A549 (cell line): Measurements from ENCODE around the gene OR51L1. TPM values are rescaled to one million over a fixed set of nuclear protein-coding genes. Genes with fewer than 3 reads are reported as not detected.

Source experiments
- ATAC-seq, 2 experiments: fragments of 200-7000 bp in 1 of 2; fragments of >200 bp in 1 of 2; cut with Nextera tagmentation in 1 of 2; cut with Tn5 transposase in 1 of 2; 3 replicates each; pipeline versions ENCODE4 v1.8.0 to v1.9.1; 2018 to 2020; ENCODE audit warnings: mild to moderate bottlenecking in 1 of 2, moderate library complexity in 1 of 2
- CTCF ChIA-PET: fragments of 300-600 bp; sonication (Branson Sonifier 250); formaldehyde crosslinking; extraction: SDS; loops from one replicate; lab custom pipeline; 2021; ENCODE audit warnings: antibody characterized with exemption, inconsistent platforms; lab: Yijun Ruan, JAX
- POLR2A ChIA-PET: fragments of 350-600 bp; formaldehyde crosslinking; extraction: SDS; loops from one replicate; lab custom pipeline; 2021; ENCODE audit warnings: antibody characterized with exemption, inconsistent platforms; lab: Yijun Ruan, JAX
- DNase-seq, 2 experiments: peaks; one replicate each; pipeline versions ENCODE4 v3.0.0 to v3.0.0-alpha.2; 2011 to 2016; ENCODE audit warnings: low read depth in 1 of 2, low spot score in 1 of 2
- FAIRE-seq: peaks from 2 replicates; lab custom pipeline; 2011; peaks lifted over from hg19 to GRCh38; lab: Jason Lieb, UNC
- H3K27ac ChIP-seq, 2 experiments: fragments of >200 bp; sonication (Bioruptor Twin); formaldehyde crosslinking; 3 replicates each; pipeline ENCODE4 v1.5.1; 2016 to 2017
- H3K4me1 ChIP-seq: fragments of >200 bp; sonication (Bioruptor Twin); formaldehyde crosslinking; 3 replicates; pipeline ENCODE4 v1.6.1; 2016
- H3K4me2 ChIP-seq: fragments of >200 bp; sonication (Bioruptor Twin); formaldehyde crosslinking; 3 replicates; pipeline ENCODE4 v1.6.1; 2016
- H3K4me3 ChIP-seq: fragments of >200 bp; sonication (Bioruptor Twin); formaldehyde crosslinking; 3 replicates; pipeline ENCODE4 v1.5.1; 2016
- H3K9me3 ChIP-seq: fragments of >200 bp; sonication (Bioruptor Twin); formaldehyde crosslinking; 3 replicates; pipeline ENCODE4 v1.6.1; 2016
- BHLHE40 ChIP-seq: IDR thresholded peaks from 2 replicates; pipeline ENCODE4 v1.6.1; 2012; ENCODE audit warnings: low read depth, low read length, inconsistent platforms
- CBX2 ChIP-seq: fragments of 200-600 bp; sonication (generic); IDR thresholded peaks from 2 replicates; pipeline ENCODE4 v1.6.1; 2016; ENCODE audit warnings: low read depth, mild to moderate bottlenecking, borderline replicate concordance
- CBX8 ChIP-seq: fragments of 200-600 bp; sonication (generic); IDR thresholded peaks from 2 replicates; pipeline ENCODE4 v1.6.1; 2016
- CHD2 ChIP-seq: fragments of 150-350 bp; IDR thresholded peaks from 2 replicates; pipeline ENCODE4 v1.6.1; 2014; ENCODE audit warnings: low read length; ENCODE audit not compliant: partially characterized antibody
- CHD4 ChIP-seq: fragments of 200-600 bp; sonication (generic); IDR thresholded peaks from 2 replicates; pipeline ENCODE4 v1.6.1; 2016; ENCODE audit warnings: antibody characterized with exemption, mild to moderate bottlenecking, borderline replicate concordance
- ESRRA ChIP-seq: fragments of 150-350 bp; IDR thresholded peaks from 2 replicates; pipeline ENCODE4 v1.6.1; 2014; ENCODE audit warnings: mild to moderate bottlenecking, low read length, borderline replicate concordance
- FOSB ChIP-seq: fragments of 250-450 bp; sonication (Bioruptor Pico); IDR thresholded peaks from 2 replicates; pipeline ENCODE4 v1.5.0; 2020; ENCODE audit warnings: mild to moderate bottlenecking, moderate library complexity
- FOSL2 ChIP-seq, 2 experiments: fragments of 450-650 bp in 1 of 2; fragments of >200 bp in 1 of 2; sonication (Bioruptor Twin) in 1 of 2; formaldehyde crosslinking; IDR thresholded peaks; 2 replicates each; pipeline versions ENCODE4 v1.5.0 to v1.6.1; 2016 to 2020; ENCODE audit warnings: mild to moderate bottlenecking in 1 of 2, moderate library complexity in 1 of 2
- FOXS1 ChIP-seq: fragments of 250-450 bp; sonication (Bioruptor Pico); IDR thresholded peaks from 2 replicates; pipeline ENCODE4 v1.5.0; 2020; ENCODE audit warnings: mild to moderate bottlenecking, moderate library complexity
- HEYL ChIP-seq: fragments of 250-450 bp; sonication (Bioruptor Pico); IDR thresholded peaks from 2 replicates; pipeline ENCODE4 v1.8.0; 2021; ENCODE audit warnings: mild to moderate bottlenecking, moderate library complexity
- MAFK ChIP-seq: fragments of 450-650 bp; IDR thresholded peaks from 2 replicates; pipeline ENCODE4 v1.6.1; 2014; ENCODE audit not compliant: partially characterized antibody
- MAZ ChIP-seq: fragments of 150-350 bp; IDR thresholded peaks from 2 replicates; pipeline ENCODE4 v1.6.1; 2014; ENCODE audit warnings: antibody characterized with exemption, low read depth, low read length, borderline replicate concordance
- MYC ChIP-seq: IDR thresholded peaks from 2 replicates; pipeline ENCODE4 v1.6.1; 2012; ENCODE audit warnings: mild to moderate bottlenecking, inconsistent platforms, low read length, improper control_type of control experiment, borderline replicate concordance
- NFE2L2 ChIP-seq: fragments of 150-350 bp; conservative IDR thresholded peaks from 2 replicates; pipeline ENCODE4 v1.6.1; 2014; ENCODE audit warnings: low read length
- PBX3 ChIP-seq: IDR thresholded peaks from 2 replicates; pipeline ENCODE4 v1.6.1; 2012
- POLR2AphosphoS2 ChIP-seq: conservative IDR thresholded peaks from 2 replicates; pipeline ENCODE4 v1.6.1; 2012; ENCODE audit warnings: low read length, improper control_type of control experiment, inconsistent platforms
- RARB ChIP-seq: fragments of 250-450 bp; sonication (Bioruptor Pico); IDR thresholded peaks from 2 replicates; pipeline ENCODE4 v1.8.0; 2021; ENCODE audit warnings: mild to moderate bottlenecking, moderate library complexity
- RCOR1 ChIP-seq: fragments of 150-350 bp; IDR thresholded peaks from 2 replicates; pipeline ENCODE4 v1.6.1; 2014; ENCODE audit warnings: antibody characterized with exemption, low read length, low read depth
- RFX5 ChIP-seq: fragments of 450-650 bp; IDR thresholded peaks from 2 replicates; pipeline ENCODE4 v1.7.1; 2014; ENCODE audit warnings: antibody characterized with exemption, mild to moderate bottlenecking, moderate library complexity
- RNF2 ChIP-seq: fragments of 200-600 bp; sonication (generic); IDR thresholded peaks from 2 replicates; pipeline ENCODE4 v1.6.1; 2016; ENCODE audit warnings: low read depth, mild to moderate bottlenecking, antibody characterized with exemption, moderate library complexity, borderline replicate concordance
- SMC3 ChIP-seq: fragments of >200 bp; sonication (Bioruptor Twin); formaldehyde crosslinking; IDR thresholded peaks from 3 replicates; pipeline ENCODE4 v1.6.1; 2018; ENCODE audit warnings: inconsistent platforms
- SREBF2 ChIP-seq: fragments of 450-650 bp; IDR thresholded peaks from 2 replicates; pipeline ENCODE4 v1.6.1; 2014; ENCODE audit warnings: mild to moderate bottlenecking, moderate library complexity
- TFCP2L1 ChIP-seq: fragments of 250-450 bp; sonication (Bioruptor Pico); IDR thresholded peaks from 2 replicates; pipeline ENCODE4 v1.5.0; 2021; ENCODE audit warnings: mild to moderate bottlenecking
- TP53 ChIP-seq: fragments of 250-450 bp; sonication (Bioruptor Pico); IDR thresholded peaks from 2 replicates; pipeline ENCODE4 v1.5.0; 2021; ENCODE audit warnings: mild to moderate bottlenecking, moderate library complexity
- ZFP36 ChIP-seq: fragments of 450-650 bp; IDR thresholded peaks from 2 replicates; pipeline ENCODE4 v1.6.1; 2014; ENCODE audit warnings: borderline replicate concordance; ENCODE audit not compliant: partially characterized antibody
- WGBS: methylation state at CpG from one replicate; pipeline ENCODE4 v1.1.6; 2017; ENCODE audit errors: missing lambda C conversion rate; 5-methylcytosine and 5-hydroxymethylcytosine counted together
- polyA plus RNA-seq, 4 experiments: library from polyadenylated mRNA; depleted of rRNA in 3 of 4; stranded (reverse); fragments of >200 nt; fragmentation: RNase III in 1 of 4; extraction: RNeasy Plus Mini Kit Qiagen cat#74134 plus additional on column Dnase treatment in 1 of 4; gene quantifications; 2 replicates in 3 of 4; 3 replicates in 1 of 4; pipeline ENCODE4 v1.2.3, GENCODE V29; 2011 to 2017
- TF ChIP-seq, protein P1 (sequence below): fragments of 450-650 bp; IDR thresholded peaks from 2 replicates; pipeline ENCODE4 v1.6.1; 2014; ENCODE audit warnings: antibody characterized with exemption
- TF ChIP-seq, protein P2 (sequence below): fragments of 150-350 bp; IDR thresholded peaks from 2 replicates; pipeline ENCODE4 v1.6.1; 2014; ENCODE audit warnings: low read depth, mild to moderate bottlenecking, low read length
- TF ChIP-seq, protein P3 (sequence below): fragments of 250-450 bp; sonication (Bioruptor Pico); IDR thresholded peaks from 2 replicates; pipeline ENCODE4 v1.5.0; 2021; ENCODE audit warnings: mild to moderate bottlenecking, moderate library complexity, borderline replicate concordance
- TF ChIP-seq, protein P4 (sequence below): fragments of >200 bp; sonication (Bioruptor Twin); formaldehyde crosslinking; IDR thresholded peaks from 3 replicates; pipeline ENCODE4 v1.6.1; 2016

OR51L1 gene
- polyA plus RNA-seq, 2 of the 4 experiments (the other 2 are of a cell fraction), result not detected

GRCh38 chr11:5021996-5022395 is 27.3 kb downstream of the OR51L1 start:
- CTCF ChIA-PET, result no interaction called here

DNA sequence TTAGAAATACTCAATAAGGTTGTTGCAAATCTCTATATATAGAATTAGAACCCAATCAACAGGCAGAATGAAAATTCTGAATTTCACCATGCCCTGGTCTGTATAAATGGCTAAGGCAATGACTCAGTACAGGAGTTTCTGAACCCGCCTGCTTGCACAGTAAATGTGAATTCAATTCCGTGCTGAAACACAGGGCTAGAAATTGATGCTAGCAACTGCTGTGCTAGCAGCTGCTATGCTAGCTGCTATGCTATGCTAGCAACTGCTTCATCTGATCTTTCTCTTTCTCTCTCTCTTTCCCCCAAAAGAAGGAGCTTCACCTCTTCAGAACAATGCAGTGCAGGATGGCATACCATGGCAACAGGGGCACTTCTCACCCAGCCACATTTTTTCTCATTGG is 42.0 kb downstream of the OR51L1 start:
- TF ChIP-seq SMC3 (no peak), RARB (no peak), CHD4 (no peak), CBX2 (no peak), CBX8 (no peak), FOXS1 (no peak), SREBF2 (no peak), TP53 (CRISPR knock-in tag) (no peak), NFE2L2 (no peak), RNF2 (no peak), ZFP36 (no peak), HEYL (CRISPR knock-in tag) (no peak), CHD2 (no peak), FOSL2 (IDR thresholded peaks at IDR 0.05) (no peak), FOSL2 (CRISPR knock-in tag; IDR thresholded peaks at IDR 0.05) (no peak), MAZ (no peak), RFX5 (no peak), FOSB (CRISPR knock-in tag) (no peak)
- TF ChIP-seq, protein P1, sequence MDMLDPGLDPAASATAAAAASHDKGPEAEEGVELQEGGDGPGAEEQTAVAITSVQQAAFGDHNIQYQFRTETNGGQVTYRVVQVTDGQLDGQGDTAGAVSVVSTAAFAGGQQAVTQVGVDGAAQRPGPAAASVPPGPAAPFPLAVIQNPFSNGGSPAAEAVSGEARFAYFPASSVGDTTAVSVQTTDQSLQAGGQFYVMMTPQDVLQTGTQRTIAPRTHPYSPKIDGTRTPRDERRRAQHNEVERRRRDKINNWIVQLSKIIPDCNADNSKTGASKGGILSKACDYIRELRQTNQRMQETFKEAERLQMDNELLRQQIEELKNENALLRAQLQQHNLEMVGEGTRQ, result no peak
- FAIRE-seq, result no peak
- ATAC-seq, result no peak
- no peak overlapping the region for H3K27ac ChIP-seq
- H3K4me1 ChIP-seq, result no peaks in the 10 kb centered on the region
- POLR2A ChIA-PET, result no interaction called here
- H3K9me3 ChIP-seq, result no peaks in the 10 kb centered on the region
- CTCF ChIA-PET, result no interaction called here
- WGBS, result 28% methylated on average over 2 of the region's 2 CpGs
- DNase-seq, result no peak
- H3K4me3 ChIP-seq, result no peak overlapping the region
- no peak overlapping the region for H3K4me2 ChIP-seq

More at GRCh38 chr11:5021996-5022395, 27.3 kb downstream of the OR51L1 start:
- WGBS, result 40% methylated on average over 2 of the region's 2 CpGs
- H3K4me2 ChIP-seq, result no peak overlapping the region
- DNase-seq (no peak), FAIRE-seq (no peak), ATAC-seq (no peak)
- no peak overlapping the region for H3K4me3 ChIP-seq
- no peaks in the 10 kb centered on the region for H3K9me3 ChIP-seq
- TF ChIP-seq CBX8 (no peak), TFCP2L1 (CRISPR knock-in tag) (no peak), MAFK (no peak), ESRRA (no peak), MYC (no peak), RFX5 (no peak), PBX3 (no peak), RCOR1 (no peak), TP53 (CRISPR knock-in tag) (no peak), BHLHE40 (no peak), CBX2 (no peak), NFE2L2 (no peak), SREBF2 (no peak), FOXS1 (no peak), RARB (no peak), POLR2AphosphoS2 (no peak)
- TF ChIP-seq, protein P2, sequence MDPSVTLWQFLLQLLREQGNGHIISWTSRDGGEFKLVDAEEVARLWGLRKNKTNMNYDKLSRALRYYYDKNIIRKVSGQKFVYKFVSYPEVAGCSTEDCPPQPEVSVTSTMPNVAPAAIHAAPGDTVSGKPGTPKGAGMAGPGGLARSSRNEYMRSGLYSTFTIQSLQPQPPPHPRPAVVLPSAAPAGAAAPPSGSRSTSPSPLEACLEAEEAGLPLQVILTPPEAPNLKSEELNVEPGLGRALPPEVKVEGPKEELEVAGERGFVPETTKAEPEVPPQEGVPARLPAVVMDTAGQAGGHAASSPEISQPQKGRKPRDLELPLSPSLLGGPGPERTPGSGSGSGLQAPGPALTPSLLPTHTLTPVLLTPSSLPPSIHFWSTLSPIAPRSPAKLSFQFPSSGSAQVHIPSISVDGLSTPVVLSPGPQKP, result no peak
- TF ChIP-seq, protein P3, sequence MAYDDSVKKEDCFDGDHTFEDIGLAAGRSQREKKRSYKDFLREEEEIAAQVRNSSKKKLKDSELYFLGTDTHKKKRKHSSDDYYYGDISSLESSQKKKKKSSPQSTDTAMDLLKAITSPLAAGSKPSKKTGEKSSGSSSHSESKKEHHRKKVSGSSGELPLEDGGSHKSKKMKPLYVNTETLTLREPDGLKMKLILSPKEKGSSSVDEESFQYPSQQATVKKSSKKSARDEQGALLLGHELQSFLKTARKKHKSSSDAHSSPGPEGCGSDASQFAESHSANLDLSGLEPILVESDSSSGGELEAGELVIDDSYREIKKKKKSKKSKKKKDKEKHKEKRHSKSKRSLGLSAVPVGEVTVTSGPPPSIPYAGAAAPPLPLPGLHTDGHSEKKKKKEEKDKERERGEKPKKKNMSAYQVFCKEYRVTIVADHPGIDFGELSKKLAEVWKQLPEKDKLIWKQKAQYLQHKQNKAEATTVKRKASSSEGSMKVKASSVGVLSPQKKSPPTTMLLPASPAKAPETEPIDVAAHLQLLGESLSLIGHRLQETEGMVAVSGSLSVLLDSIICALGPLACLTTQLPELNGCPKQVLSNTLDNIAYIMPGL (CRISPR knock-in tag), result no peak
- TF ChIP-seq, protein P4, sequence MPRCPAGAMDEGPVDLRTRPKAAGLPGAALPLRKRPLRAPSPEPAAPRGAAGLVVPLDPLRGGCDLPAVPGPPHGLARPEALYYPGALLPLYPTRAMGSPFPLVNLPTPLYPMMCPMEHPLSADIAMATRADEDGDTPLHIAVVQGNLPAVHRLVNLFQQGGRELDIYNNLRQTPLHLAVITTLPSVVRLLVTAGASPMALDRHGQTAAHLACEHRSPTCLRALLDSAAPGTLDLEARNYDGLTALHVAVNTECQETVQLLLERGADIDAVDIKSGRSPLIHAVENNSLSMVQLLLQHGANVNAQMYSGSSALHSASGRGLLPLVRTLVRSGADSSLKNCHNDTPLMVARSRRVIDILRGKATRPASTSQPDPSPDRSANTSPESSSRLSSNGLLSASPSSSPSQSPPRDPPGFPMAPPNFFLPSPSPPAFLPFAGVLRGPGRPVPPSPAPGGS, result no peak
- POLR2A ChIA-PET, result no interaction called here
- H3K27ac ChIP-seq, result no peak overlapping the region
- H3K4me1 ChIP-seq, result no peaks in the 10 kb centered on the region
